ENCODE results near the gene CD80.

- TF ChIP-seq CTCF (IDR thresholded peaks at IDR 0.05; ENCODE audit: low read depth, low read length, poor library complexity, severe bottlenecking) (no peak), EZH2phosphoT487 (IDR thresholded peaks at IDR 0.05; ENCODE audit: borderline replicate concordance, low read length) (no peak)
Measured at GRCh38 chr3:119560160-119560559, 746 bp upstream of the CD80 start.

All from DOHH2 (cell line).